HFFc6 (cell line): Measurements from ENCODE around the gene JARID2. TPM values are rescaled to one million over a fixed set of nuclear protein-coding genes. Genes with fewer than 3 reads are reported as not detected.

ENCODE experiments used
- DNase-seq: peaks from one replicate; pipeline ENCODE4 v3.0.0-alpha.2; 2018
- H3K27ac Mint-ChIP-seq: 2 replicates; pipeline ENCODE4 v1.8.0; 2020; ENCODE audit warnings: mild to moderate bottlenecking, mixed read lengths
- H3K27me3 Mint-ChIP-seq: 2 replicates; pipeline ENCODE4 v1.8.0; 2021; ENCODE audit warnings: mild to moderate bottlenecking, moderate library complexity, mixed read lengths; ENCODE audit not compliant: insufficient read depth
- H3K36me3 Mint-ChIP-seq: 2 replicates; pipeline ENCODE4 v1.8.0; 2021; ENCODE audit warnings: low read depth, mixed read lengths
- H3K4me1 Mint-ChIP-seq: 2 replicates; pipeline ENCODE4 v1.8.0; 2020; ENCODE audit warnings: low read depth, mixed read lengths
- H3K4me3 Mint-ChIP-seq: 2 replicates; pipeline ENCODE4 v1.8.0; 2020; ENCODE audit warnings: mild to moderate bottlenecking, moderate library complexity, mixed read lengths
- H3K9me3 Mint-ChIP-seq: 2 replicates; pipeline ENCODE4 v1.8.0; 2020; ENCODE audit warnings: mild to moderate bottlenecking, mixed read lengths
- CTCF ChIP-seq: fragments of 200-600 bp; sonication (generic); IDR thresholded peaks from 2 replicates; pipeline ENCODE4 v1.5.0; 2021; ENCODE audit warnings: antibody characterized with exemption, mild to moderate bottlenecking
- total RNA-seq, 6 experiments: library from RNA; stranded (reverse); fragmentation: NEBNext Ultra II Directional; extraction: Animal tissue kit (Norgen Biotek cat#: 25700); gene quantifications; 2 replicates in 1 of 6; 3 replicates in 5 of 6; pipeline ENCODE4 v1.2.3, GENCODE V29; 2021

Gene JARID2
- total RNA-seq, 6 experiments from 2014 or later = 8.3 to 10.1 (median 9.5) TPM

- no peak for TF ChIP-seq CTCF
- Mint-ChIP-seq H3K36me3 (no peaks in the 10 kb centered on the region), H3K9me3 (no peaks in the 10 kb centered on the region), H3K27me3 (no peaks in the 10 kb centered on the region; the same call in 1 of the 2 replicates), H3K4me3 (no peak overlapping the region), H3K4me1 (peaks cover 53% of the 10 kb centered on the region), H3K27ac (0 out of 2 replicates have a peak overlapping the region, but pooled peaks have one; percentile 2)
- DNase-seq = no peak
Observed at GRCh38 chr6:15341311-15342001, 95.6 kb downstream of the JARID2 start.

GRCh38 chr6:15342114-15342513 lies 96.2 kb downstream of the JARID2 start:
- H3K27ac Mint-ChIP-seq = no peak overlapping the region
- no peak overlapping the region for H3K4me3 Mint-ChIP-seq
- no peak for DNase-seq
- peaks cover 55% of the 10 kb centered on the region for H3K4me1 Mint-ChIP-seq
- no peaks in the 10 kb centered on the region for H3K9me3 Mint-ChIP-seq
- no peak for TF ChIP-seq CTCF
- no peaks in the 10 kb centered on the region for H3K36me3 Mint-ChIP-seq
- no peaks in the 10 kb centered on the region; the same call in 1 of the 2 replicates for H3K27me3 Mint-ChIP-seq

GRCh38 chr6:15343490-15344191 lies 97.8 kb downstream of the JARID2 start:
- Mint-ChIP-seq H3K27me3 (no peaks in the 10 kb centered on the region; the same call in 1 of the 2 replicates), H3K4me3 (no peak overlapping the region), H3K36me3 (no peaks in the 10 kb centered on the region), H3K27ac (no peak overlapping the region), H3K9me3 (no peaks in the 10 kb centered on the region), H3K4me1 (peaks cover 60% of the 10 kb centered on the region)
- no peak for TF ChIP-seq CTCF
- DNase-seq = no peak

GRCh38 chr6:15344192-15344519 lies 98.3 kb downstream of the JARID2 start:
- Mint-ChIP-seq H3K9me3 (no peaks in the 10 kb centered on the region), H3K27me3 (no peaks in the 10 kb centered on the region; the same call in 1 of the 2 replicates), H3K27ac (no peak overlapping the region), H3K36me3 (no peaks in the 10 kb centered on the region; the same call in 1 of the 2 replicates), H3K4me1 (peaks cover 61% of the 10 kb centered on the region), H3K4me3 (no peak overlapping the region)
- no peak for TF ChIP-seq CTCF
- DNase-seq = no peak

- DNase-seq = no peak
- H3K4me3 Mint-ChIP-seq = no peak overlapping the region
- no peak overlapping the region for H3K27ac Mint-ChIP-seq
- no peak for TF ChIP-seq CTCF
- H3K4me1 Mint-ChIP-seq = peaks cover 65% of the 10 kb centered on the region
- no peaks in the 10 kb centered on the region for H3K9me3 Mint-ChIP-seq
- peaks cover 7% of the 10 kb centered on the region for H3K36me3 Mint-ChIP-seq
- H3K27me3 Mint-ChIP-seq = no peaks in the 10 kb centered on the region; the same call in 1 of the 2 replicates
Observed at GRCh38 chr6:15344831-15345230, 99.0 kb downstream of the JARID2 start.
